Upper lobe of left lung (tissue), 6 donors: ENCODE results near the gene CHADL. TPM values are rescaled to one million over a fixed set of nuclear protein-coding genes. Genes with fewer than 3 reads are reported as not detected.

Experiments
- ATAC-seq, 2 donors: fragments of 200-7000 bp; cut with Tn5 transposase; one replicate each; pipeline ENCODE4 v1.9.1; 2022; ENCODE audit warnings: mild to moderate bottlenecking in 2 of 2, moderate library complexity in 2 of 2; ENCODE audit not compliant: low FRiP score in 2 of 2
- DNase-seq, 2 donors: peaks; one replicate each; pipeline ENCODE4 v3.0.0-alpha.2; 2019 to 2020
- H3K27ac ChIP-seq, 4 donors: fragments of 200-600 bp; sonication (generic); one replicate each; pipeline ENCODE4 v1.5.1; 2016 to 2019
- H3K27me3 ChIP-seq, 4 donors: fragments of 200-600 bp; sonication (generic); one replicate each; pipeline ENCODE4 v1.5.1; 2017 to 2019
- H3K36me3 ChIP-seq, 4 donors: fragments of 200-600 bp; sonication (generic); one replicate each; pipeline ENCODE4 v1.5.1; 2016 to 2019
- H3K4me1 ChIP-seq, 4 donors: fragments of 200-600 bp; sonication (generic); one replicate each; pipeline ENCODE4 v1.5.1; 2018 to 2019
- H3K4me3 ChIP-seq, 4 donors: fragments of 200-600 bp; sonication (generic); one replicate each; pipeline ENCODE4 v1.5.1; 2017 to 2019; ENCODE audit warnings: mild to moderate bottlenecking in 2 of 4, moderate library complexity in 1 of 4
- H3K9me3 ChIP-seq, 4 donors: fragments of 200-600 bp; sonication (generic); one replicate each; pipeline ENCODE4 v1.5.1; 2018 to 2019
- CTCF ChIP-seq, 6 experiments: fragments of 450-650 bp in 4 of 6; fragments of 200-600 bp in 2 of 6; sonication (generic) in 2 of 6; IDR thresholded peaks; one replicate each; pipeline ENCODE4 v1.5.1; 2016 to 2019; ENCODE audit warnings: antibody characterized with exemption in 6 of 6
- EP300 ChIP-seq, 4 donors: sonication (generic); formaldehyde crosslinking; IDR thresholded peaks; one replicate each; pipeline ENCODE4 v1.5.1; 2017; ENCODE audit warnings: antibody characterized with exemption in 4 of 4, control low read depth in 2 of 4
- POLR2A ChIP-seq, 4 donors: fragments of 450-650 bp; IDR thresholded peaks; one replicate each; pipeline ENCODE4 v1.5.1; 2016 to 2017; ENCODE audit warnings: antibody characterized with exemption in 4 of 4, mild to moderate bottlenecking in 2 of 4
- POLR2AphosphoS5 ChIP-seq, 2 donors: sonication (generic); formaldehyde crosslinking; IDR thresholded peaks; one replicate each; pipeline ENCODE4 v1.5.1; 2017; ENCODE audit warnings: antibody characterized with exemption in 2 of 2
- WGBS, 2 donors: methylation state at CpG; one replicate each; pipeline ENCODE4 v1.1.5; 2017 to 2018; 5-methylcytosine and 5-hydroxymethylcytosine counted together
- total RNA-seq, 6 donors: library from RNA; depleted of rRNA in 4 of 6; stranded (reverse); fragments of >200 nt in 4 of 6; gene quantifications; one replicate each; pipeline versions ENCODE4 v1.1.0 to v1.2.1, GENCODE V29; 2016 to 2021
- donor health status: DM: no; HTN: no; CAD: no; lungs with moderate emphysema.
- donor health status: DM: no; HTN: yes; CAD: no; lungs with severe emphysema.

CHADL gene
- total RNA-seq, 6 donors from 2014 or later: 2.0 to 12.6 (median 4.4) TPM

GRCh38 chr22:41229215-41229614 is 11.5 kb downstream of the CHADL start:
- peaks cover 17 to 65% (median 50%) of the 10 kb centered on the region in 4 donors for H3K36me3 ChIP-seq

DNA sequence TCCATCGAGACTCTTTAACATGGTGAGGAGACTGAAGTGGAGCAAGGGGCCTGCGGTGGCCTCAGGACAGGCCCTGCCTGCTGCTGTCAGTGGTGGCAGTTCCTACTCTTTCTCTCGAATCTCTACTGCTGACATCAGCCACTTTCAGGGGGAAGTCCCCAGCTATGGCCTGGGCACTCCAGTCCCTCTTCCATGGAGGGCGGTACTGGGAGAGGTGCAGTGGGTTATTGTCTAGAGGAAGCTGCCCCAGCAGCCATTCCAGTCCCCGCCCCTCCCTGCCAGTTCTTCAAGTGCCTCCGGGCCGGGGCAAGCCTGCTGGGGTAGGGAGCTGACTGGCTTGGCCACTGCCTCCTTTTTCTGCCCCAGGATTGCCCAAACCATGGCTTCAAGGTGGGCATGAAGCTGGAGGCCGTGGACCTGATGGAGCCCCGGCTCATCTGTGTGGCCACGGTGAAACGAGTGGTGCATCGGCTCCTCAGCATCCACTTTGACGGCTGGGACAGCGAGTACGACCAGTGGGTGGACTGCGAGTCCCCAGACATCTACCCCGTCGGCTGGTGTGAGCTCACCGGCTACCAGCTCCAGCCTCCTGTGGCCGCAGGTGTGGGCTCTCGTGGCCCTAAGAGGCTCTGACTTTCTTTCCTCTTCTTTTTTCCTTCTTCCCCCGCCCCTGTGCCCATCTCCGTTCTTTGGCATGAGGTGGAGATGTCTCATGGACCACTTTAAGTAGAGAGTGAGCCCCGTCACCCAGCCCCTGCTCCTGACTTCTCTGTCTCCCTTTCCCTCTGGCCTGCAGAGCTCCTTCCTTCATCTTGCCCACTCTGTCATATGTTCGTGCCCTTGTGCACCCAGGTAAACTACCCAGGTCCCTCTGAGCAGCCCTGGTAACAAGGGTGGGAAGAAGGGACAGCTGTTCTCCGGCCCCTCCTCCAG is 13.7 kb downstream of the CHADL start:
- peaks cover 0 to 7% (median 0%) of the 10 kb centered on the region in 4 donors for H3K4me1 ChIP-seq
- no peak overlapping the region for H3K27ac ChIP-seq
- H3K9me3 ChIP-seq: no peaks in the 10 kb centered on the region
- no peak for DNase-seq
- peak in 1 of 2 donors; percentile 79 for ATAC-seq
- WGBS, 2 donors: 89 to 96% methylated on average over 18 to 19 of the region's 26 CpGs
- H3K36me3 ChIP-seq: peaks cover 17 to 88% (median 67%) of the 10 kb centered on the region in 4 donors
- no peaks in the 10 kb centered on the region for H3K27me3 ChIP-seq
- H3K4me3 ChIP-seq: no peak overlapping the region
- TF ChIP-seq POLR2A (IDR thresholded peaks at IDR 0.05) (no peak), POLR2AphosphoS5 (IDR thresholded peaks at IDR 0.05) (no peak), EP300 (IDR thresholded peaks at IDR 0.05) (no peak), CTCF (IDR thresholded peaks at IDR 0.05) (no peak)

More at GRCh38 chr22:41229215-41229614, 11.5 kb downstream of the CHADL start:
- Histone ChIP-seq H3K4me1 (peaks cover 0 to 7% (median 0%) of the 10 kb centered on the region in 4 donors), H3K27ac (peak overlapping the region in 1 of 4 donors; percentile 57), H3K4me3 (no peak overlapping the region), H3K9me3 (no peaks in the 10 kb centered on the region), H3K27me3 (no peaks in the 10 kb centered on the region)
- DNase-seq: no peak
- TF ChIP-seq EP300 (IDR thresholded peaks at IDR 0.05) (no peak), POLR2AphosphoS5 (IDR thresholded peaks at IDR 0.05) (no peak), CTCF (IDR thresholded peaks at IDR 0.05) (no peak), POLR2A (IDR thresholded peaks at IDR 0.05) (no peak)
- no peak for ATAC-seq
- WGBS, 2 donors: 90 to 91% methylated on average over 5 to 6 of the region's 6 CpGs

DNA sequence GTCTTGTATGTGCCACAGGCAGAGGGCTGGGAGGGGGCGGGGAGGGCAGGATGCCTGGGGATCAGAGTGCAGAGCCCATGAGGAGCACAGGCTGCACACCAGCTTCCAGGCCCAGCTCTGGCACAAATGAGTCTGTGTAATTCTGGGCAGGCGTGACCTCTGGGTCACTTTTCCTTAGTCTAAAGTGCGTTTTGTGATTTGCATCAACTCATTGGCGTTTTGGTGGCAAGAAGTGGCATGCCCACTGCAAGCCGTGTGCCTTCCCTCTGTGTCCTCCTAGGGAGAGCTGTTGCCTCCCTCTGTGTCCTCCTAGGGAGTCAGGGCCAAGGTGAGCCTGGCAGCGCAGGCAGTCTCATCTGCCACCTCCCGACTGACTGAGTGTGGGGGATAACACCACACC is 17.2 kb downstream of the CHADL start:
- Histone ChIP-seq H3K4me1 (no peaks in the 10 kb centered on the region), H3K36me3 (peaks cover 21 to 92% (median 77%) of the 10 kb centered on the region in 4 donors), H3K27ac (no peak overlapping the region), H3K4me3 (no peak overlapping the region), H3K27me3 (no peaks in the 10 kb centered on the region), H3K9me3 (no peaks in the 10 kb centered on the region)
- DNase-seq: no peak
- ATAC-seq: no peak
- TF ChIP-seq POLR2A (IDR thresholded peaks at IDR 0.05) (no peak), CTCF (IDR thresholded peaks at IDR 0.05) (no peak), POLR2AphosphoS5 (IDR thresholded peaks at IDR 0.05) (no peak), EP300 (IDR thresholded peaks at IDR 0.05) (no peak)
- WGBS, 2 donors: 89 to 93% methylated on average over 5 to 7 of the region's 7 CpGs

DNA sequence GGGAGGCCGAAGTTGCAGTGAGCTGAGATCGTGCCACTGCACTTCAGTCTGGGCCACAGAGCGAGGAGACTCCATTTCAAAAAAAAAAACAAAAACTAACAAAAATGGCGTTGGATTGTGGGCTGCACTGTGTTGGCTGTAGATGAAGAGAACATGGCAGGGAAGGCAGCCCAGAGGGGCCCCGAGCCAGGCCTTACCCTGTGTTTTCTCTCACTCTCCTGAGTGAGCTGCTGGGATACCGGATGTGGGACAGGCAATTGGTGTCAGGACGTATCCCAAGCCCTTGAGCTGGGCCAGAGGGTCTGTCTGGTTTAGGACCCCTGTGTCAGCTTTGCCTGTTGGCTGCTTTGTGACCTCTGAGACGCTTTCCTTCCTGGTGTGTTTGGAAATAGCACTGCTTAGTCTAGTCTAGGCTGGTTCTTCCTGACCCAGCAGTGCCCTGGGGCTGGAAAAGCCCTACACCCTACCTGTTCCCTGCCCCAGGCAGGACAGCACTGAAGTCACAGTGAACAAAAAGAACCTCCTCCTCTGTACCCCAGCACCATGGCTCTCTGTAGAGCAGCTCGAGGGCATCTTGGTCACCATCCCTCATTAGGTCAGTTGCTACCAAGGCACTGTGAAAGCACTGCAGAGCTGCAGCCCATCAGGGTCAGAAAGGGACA is 17.8 kb downstream of the CHADL start:
- peaks cover 21 to 87% (median 73%) of the 10 kb centered on the region in 4 donors for H3K36me3 ChIP-seq
- peaks cover 4 to 6% (median 5%) of the 10 kb centered on the region in 4 donors for H3K4me1 ChIP-seq
- WGBS, 2 donors: 86 to 91% methylated on average over 7 to 9 of the region's 9 CpGs
- DNase-seq: no peak
- no peaks in the 10 kb centered on the region for H3K27me3 ChIP-seq
- H3K27ac ChIP-seq: no peak overlapping the region
- no peaks in the 10 kb centered on the region for H3K9me3 ChIP-seq
- no peak for ATAC-seq
- H3K4me3 ChIP-seq: no peak overlapping the region
- no peak for TF ChIP-seq EP300 (IDR thresholded peaks at IDR 0.05)
- TF ChIP-seq POLR2AphosphoS5 (IDR thresholded peaks at IDR 0.05): no peak
- no peak for TF ChIP-seq CTCF (IDR thresholded peaks at IDR 0.05)
- TF ChIP-seq POLR2A (IDR thresholded peaks at IDR 0.05): no peak
